GM19438 (cell line): ENCODE data around the gene CDC25A.
"Not testable (repeated sequence)": the region's sequence is repeated elsewhere in the genome, so short reads cannot be mapped to it uniquely, and the experiment has no call there.

Experiments used
- ATAC-seq: cut with Tn5 transposase; IDR thresholded peaks from one replicate; pipeline ENCODE4 v1.9.1; 2021; ENCODE audit warnings: low read depth; ENCODE audit not compliant: unreplicated experiment

Gene CDC25A

GRCh38 chr3:48188266-48189201 lies at the start of gene CDC25A:
TSS of gene CDC25A (minus strand) at chr3:48188417. CDS start at chr3:48187947, 470 bp downstream.
- ATAC-seq: peak; percentile 91

GRCh38 chr3:48236531-48236930 lies 48.3 kb upstream of the CDC25A start:
- no peak for ATAC-seq

- ATAC-seq: no peak
Measured at GRCh38 chr3:48233542-48233941, 45.3 kb upstream of the CDC25A start.

GRCh38 chr3:48232734-48233133 lies 44.5 kb upstream of the CDC25A start:
- ATAC-seq: no peak

- ATAC-seq: no peak
Measured at GRCh38 chr3:48232232-48232631, 44.0 kb upstream of the CDC25A start.

- ATAC-seq: no peak
Measured at GRCh38 chr3:48226939-48227338, 38.7 kb upstream of the CDC25A start.

- ATAC-seq: no peak
Measured at GRCh38 chr3:48225587-48225986, 37.4 kb upstream of the CDC25A start.

DNA sequence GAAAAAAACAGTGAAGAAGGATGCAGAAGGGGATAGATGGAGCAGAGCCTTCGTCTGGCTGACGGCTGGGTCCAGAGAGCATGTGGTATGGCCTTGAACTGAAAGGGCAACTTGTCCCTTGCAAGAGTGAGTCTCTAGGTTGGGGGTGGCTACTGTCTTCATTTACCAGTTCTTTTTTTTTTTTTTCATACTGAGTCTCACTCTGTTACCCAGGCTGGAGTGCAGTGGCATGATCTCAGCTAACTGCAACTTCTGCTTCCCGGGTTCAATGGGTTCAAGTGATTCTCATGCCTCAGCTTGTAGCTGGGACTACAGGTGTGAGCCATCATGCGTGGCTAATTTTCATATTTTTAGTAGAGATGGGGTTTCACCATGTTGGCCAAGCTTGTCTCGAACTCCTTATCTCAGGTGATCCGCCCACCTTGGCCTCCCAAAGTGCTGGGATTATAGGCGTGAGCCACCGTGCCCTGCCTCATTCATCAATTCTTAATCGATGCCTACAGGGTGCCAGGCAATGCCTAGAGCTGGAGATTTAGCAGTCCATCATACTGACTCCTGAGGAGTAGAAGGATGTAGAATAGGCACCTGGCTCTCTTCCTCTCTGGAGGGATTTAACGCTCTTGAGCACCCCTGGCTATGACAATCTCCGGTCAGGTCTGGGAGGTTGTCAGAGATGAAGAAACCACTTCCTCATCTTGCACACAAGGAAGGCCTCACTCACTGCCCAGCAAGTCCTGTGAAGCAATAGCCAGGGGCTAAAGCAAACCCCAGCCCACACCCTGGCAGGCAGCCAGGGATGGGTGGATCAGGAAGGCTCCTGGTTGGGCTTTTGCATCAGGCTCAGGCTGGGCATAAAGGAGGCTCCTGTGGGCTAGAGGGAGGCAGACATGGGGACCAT lies 34.6 kb upstream of the CDC25A start, which contains the start of gene CAMP:
TSS of gene CAMP (plus strand) at position 880 of the 898 bp plus-strand sequence. CDS start at position 897, 17 bp downstream.
- ATAC-seq: no peak

DNA sequence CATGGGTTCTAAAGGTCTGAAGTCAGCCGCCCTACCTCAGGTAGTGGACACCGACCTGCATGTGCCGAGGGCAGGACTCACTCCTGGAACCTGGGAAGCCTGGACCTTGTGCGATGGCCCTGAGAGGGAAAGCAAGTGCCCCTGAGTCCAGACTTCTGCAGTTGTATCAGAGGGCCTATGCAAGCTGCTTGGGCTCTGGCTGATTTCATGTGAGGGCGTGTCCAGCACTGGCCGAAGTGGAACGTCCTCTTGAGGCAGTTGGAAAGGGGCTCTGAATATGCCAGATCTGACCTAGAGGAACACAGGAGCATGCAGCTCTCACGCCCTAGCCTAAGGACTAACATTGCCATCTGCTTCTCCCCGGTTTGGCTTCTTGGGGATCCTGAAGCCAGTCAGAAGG lies 32.5 kb upstream of the CDC25A start:
- no peak for ATAC-seq

GRCh38 chr3:48219543-48219942 lies 31.3 kb upstream of the CDC25A start:
- no peak for ATAC-seq

GRCh38 chr3:48218537-48218936 lies 30.3 kb upstream of the CDC25A start:
- no peak for ATAC-seq

- no peak for ATAC-seq
Measured at GRCh38 chr3:48217449-48217848, 29.2 kb upstream of the CDC25A start.

GRCh38 chr3:48215876-48216275 lies 27.7 kb upstream of the CDC25A start:
- no peak for ATAC-seq

DNA sequence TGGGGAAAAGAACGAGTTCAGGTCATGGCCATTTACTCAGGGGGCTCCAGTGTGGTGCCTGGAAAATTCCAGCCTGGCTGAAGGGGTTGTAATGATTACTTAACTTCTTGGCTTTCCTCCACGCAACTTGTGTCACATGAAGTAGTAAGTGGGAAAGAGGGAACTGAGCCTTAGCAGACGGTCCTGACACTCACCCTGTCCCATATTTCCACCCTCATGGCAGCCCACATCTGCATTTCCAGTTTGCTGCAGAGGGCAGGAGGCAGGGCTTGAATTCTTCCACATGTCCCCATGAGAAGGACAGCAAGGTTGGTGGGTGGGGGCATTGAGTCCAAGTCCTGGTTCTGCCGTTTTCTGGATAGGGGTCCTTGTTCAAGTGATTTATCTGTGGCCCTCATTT lies 27.2 kb upstream of the CDC25A start:
- ATAC-seq: no peak

DNA sequence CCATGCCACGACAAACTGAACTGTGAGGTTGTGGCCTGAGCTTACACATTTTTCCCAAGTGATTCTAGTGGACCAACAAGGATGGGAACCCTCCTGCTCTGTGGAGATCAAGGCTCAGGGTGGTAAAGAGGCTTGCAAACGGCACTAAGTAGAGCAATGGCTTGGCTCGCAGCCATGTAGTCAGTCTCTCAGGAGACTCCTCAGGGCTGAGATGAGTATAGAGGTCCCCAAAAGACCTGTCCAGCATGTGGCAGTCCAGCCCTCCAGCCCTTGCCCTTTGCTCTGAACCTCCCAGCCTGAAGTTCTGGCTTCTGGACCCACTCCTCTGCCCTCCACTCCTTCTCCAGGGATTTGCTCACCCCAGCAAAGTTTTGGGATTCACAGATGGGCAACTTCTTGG lies 26.8 kb upstream of the CDC25A start:
- ATAC-seq: no peak

GRCh38 chr3:48214225-48214624 lies 26.0 kb upstream of the CDC25A start:
- ATAC-seq: no peak

DNA sequence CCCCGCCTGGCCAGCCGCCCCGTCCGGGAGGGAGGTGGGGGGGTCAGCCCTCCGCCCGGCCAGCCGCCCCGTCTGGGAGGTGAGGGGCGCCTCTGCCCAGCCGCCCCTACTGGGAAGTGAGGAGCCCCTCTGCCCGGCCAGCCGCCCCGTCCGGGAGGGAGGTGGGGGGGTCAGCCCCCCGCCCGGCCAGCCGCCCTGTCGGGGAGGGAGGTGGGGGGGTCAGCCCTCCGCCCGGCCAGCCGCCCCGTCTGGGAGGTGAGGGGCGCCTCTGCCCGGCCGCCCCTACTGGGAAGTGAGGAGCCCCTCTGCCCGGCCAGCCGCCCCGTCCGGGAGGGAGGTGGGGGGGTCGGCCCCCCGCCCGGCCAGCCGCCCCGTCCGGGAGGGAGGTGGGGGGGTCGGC lies 23.6 kb upstream of the CDC25A start:
- not testable (repeated sequence) for ATAC-seq

GRCh38 chr3:48210534-48210933 lies 22.3 kb upstream of the CDC25A start:
- ATAC-seq: not testable (repeated sequence)

DNA sequence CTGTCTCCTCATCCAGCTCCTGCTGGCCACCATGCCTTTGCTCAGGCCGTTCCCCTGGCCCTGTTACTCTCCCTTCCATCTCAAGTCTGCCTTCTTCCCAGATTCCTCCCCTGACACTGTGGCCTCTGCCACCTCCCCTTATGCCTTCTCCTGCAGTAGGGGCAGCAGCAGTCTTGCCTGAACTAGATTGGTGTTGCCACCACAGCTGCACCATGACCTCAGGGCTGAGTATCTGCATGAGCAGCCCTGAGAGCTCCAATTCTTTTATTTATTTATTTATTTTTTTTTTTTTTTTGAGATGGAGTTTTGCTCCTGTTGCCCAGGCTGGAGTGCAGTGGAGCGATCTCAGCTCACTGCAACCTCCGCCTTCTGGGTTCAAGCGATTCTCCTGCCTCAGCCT lies 21.2 kb upstream of the CDC25A start:
- ATAC-seq: no peak

GRCh38 chr3:48208076-48208475 lies 19.9 kb upstream of the CDC25A start:
- no peak for ATAC-seq

DNA sequence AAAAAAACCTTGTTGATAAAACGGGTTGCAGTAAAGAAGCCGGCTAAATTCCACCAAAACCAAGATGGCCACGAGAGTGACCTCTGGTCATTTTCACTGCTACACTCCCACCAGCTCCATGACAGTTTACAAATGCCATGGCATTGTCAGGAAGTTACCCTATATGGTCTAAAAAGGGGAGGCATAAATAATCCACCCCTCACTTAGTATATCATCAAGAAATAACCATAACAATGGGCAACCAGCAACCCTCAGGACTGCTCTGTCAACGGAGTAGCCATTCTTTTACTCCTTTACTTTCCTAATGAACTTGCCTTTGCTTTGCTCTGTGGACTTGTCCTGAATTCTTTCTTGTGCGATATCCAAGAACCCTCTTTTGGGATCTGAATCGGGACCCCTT lies 14.4 kb upstream of the CDC25A start:
- no peak for ATAC-seq
